Transverse colon (tissue), 4 donors: ENCODE results near the gene ATP9A. TPM values are rescaled to one million over a fixed set of nuclear protein-coding genes. Genes with fewer than 3 reads are reported as not detected.

Experiments
- DNase-seq: peaks from one replicate; pipeline ENCODE4 v3.0.0-alpha.2; 2019
- H3K27ac ChIP-seq, 4 donors: fragments of 200-600 bp; sonication (generic); 2 replicates each; pipeline ENCODE4 v1.5.1; 2016 to 2018; ENCODE audit warnings: inconsistent platforms in 4 of 4
- H3K27me3 ChIP-seq: fragments of 200-600 bp; sonication (generic); 2 replicates; pipeline ENCODE4 v1.5.1; 2017; ENCODE audit warnings: inconsistent platforms
- H3K36me3 ChIP-seq, 4 donors: fragments of 200-600 bp; sonication (generic); 2 replicates each; pipeline ENCODE4 v1.5.1; 2017 to 2019; ENCODE audit warnings: inconsistent platforms in 4 of 4
- H3K4me1 ChIP-seq, 4 donors: fragments of 200-600 bp; sonication (generic); 2 replicates each; pipeline ENCODE4 v1.5.1; 2017 to 2020; ENCODE audit warnings: inconsistent platforms in 4 of 4
- H3K4me3 ChIP-seq, 4 donors: fragments of 200-600 bp; sonication (generic); 1 replicate in 1 of 4; 2 replicates in 3 of 4; pipeline versions ENCODE4 v1.5.1 to v1.6.1; 2017 to 2019; ENCODE audit warnings: inconsistent platforms in 4 of 4
- H3K9me3 ChIP-seq, 2 donors: fragments of 200-600 bp; sonication (generic); 2 replicates each; pipeline ENCODE4 v1.5.1; 2017 to 2019; ENCODE audit warnings: inconsistent platforms in 2 of 2
- EP300 ChIP-seq: sonication (generic); formaldehyde crosslinking; IDR thresholded peaks from one replicate; pipeline ENCODE4 v1.6.1; 2017; ENCODE audit warnings: antibody characterized with exemption, low read depth
- POLR2A ChIP-seq: fragments of 450-650 bp; IDR thresholded peaks from one replicate; pipeline ENCODE4 v1.6.1; 2016; ENCODE audit warnings: antibody characterized with exemption, mild to moderate bottlenecking, moderate library complexity
- POLR2AphosphoS5 ChIP-seq, 3 donors: sonication (generic); formaldehyde crosslinking; IDR thresholded peaks; one replicate each; pipeline ENCODE4 v1.6.1; 2016; ENCODE audit warnings: antibody characterized with exemption in 3 of 3
- WGBS, 2 donors: methylation state at CpG; one replicate each; pipeline ENCODE4 v1.1.5; 2018; ENCODE audit warnings: low coverage in 1 of 2; 5-methylcytosine and 5-hydroxymethylcytosine counted together
- in situ Hi-C, 4 donors: fragments of 200-750 bp; cut with MboI; loops; one replicate each; pipeline versions ENCODE4 v1.15.0 to v1.15.1; 2017; ENCODE audit warnings: low sequenced_read_pairs in 3 of 4, low pct_ligation_motif_present in 1 of 4, low pct_unique_long_range_greater_than_20kb in 1 of 4
- intact Hi-C: fragments of 100-400 bp; cut with DNase I; formaldehyde crosslinking; loops from one replicate; pipeline ENCODE4 v1.15.1; 2023; ENCODE audit warnings: low total_unique reads
- total RNA-seq, 4 donors: library from RNA; depleted of rRNA; stranded (reverse); fragments of >200 nt; gene quantifications; one replicate each; pipeline ENCODE4 v1.1.0, GENCODE V29; 2016
- TF ChIP-seq, protein P1 (sequence below), 5 experiments: fragments of 200-600 bp in 3 of 5; fragments of 450-650 bp in 2 of 5; sonication (generic) in 3 of 5; IDR thresholded peaks; 1 replicate in 2 of 5; 2 replicates in 3 of 5; pipeline ENCODE4 v1.5.1; 2016 to 2017; ENCODE audit warnings: antibody characterized with exemption in 5 of 5, inconsistent platforms in 3 of 5, mild to moderate bottlenecking in 2 of 5, moderate library complexity in 1 of 5

The ATP9A gene
- total RNA-seq, 4 donors from 2014 or later, result 66.3 to 93.0 (median 78.9) TPM

- H3K4me1 ChIP-seq, result peaks cover 0 to 22% (median 8%) of the 10 kb centered on the region in 4 donors
- no peak for TF ChIP-seq POLR2A
- TF ChIP-seq EP300, result no peak
- TF ChIP-seq, protein P1, sequence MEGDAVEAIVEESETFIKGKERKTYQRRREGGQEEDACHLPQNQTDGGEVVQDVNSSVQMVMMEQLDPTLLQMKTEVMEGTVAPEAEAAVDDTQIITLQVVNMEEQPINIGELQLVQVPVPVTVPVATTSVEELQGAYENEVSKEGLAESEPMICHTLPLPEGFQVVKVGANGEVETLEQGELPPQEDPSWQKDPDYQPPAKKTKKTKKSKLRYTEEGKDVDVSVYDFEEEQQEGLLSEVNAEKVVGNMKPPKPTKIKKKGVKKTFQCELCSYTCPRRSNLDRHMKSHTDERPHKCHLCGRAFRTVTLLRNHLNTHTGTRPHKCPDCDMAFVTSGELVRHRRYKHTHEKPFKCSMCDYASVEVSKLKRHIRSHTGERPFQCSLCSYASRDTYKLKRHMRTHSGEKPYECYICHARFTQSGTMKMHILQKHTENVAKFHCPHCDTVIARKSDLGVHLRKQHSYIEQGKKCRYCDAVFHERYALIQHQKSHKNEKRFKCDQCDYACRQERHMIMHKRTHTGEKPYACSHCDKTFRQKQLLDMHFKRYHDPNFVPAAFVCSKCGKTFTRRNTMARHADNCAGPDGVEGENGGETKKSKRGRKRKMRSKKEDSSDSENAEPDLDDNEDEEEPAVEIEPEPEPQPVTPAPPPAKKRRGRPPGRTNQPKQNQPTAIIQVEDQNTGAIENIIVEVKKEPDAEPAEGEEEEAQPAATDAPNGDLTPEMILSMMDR (IDR thresholded peaks at IDR 0.05), result no peak
- no peak for TF ChIP-seq POLR2AphosphoS5 (IDR thresholded peaks at IDR 0.05)
- no peaks in the 10 kb centered on the region for H3K9me3 ChIP-seq
- intact Hi-C loops (no loop called here), in situ Hi-C loops (loop anchor here in 3 of 4 donors (25.0 kb wide), 3 partner anchors 158 to 642 kb away; no protein-coding TSS in a partner anchor)
- peak overlapping the region in 3 of 4 donors; percentile 76 to 79 (median 77) for H3K27ac ChIP-seq
- WGBS, 2 donors, result 67 to 69% methylated on average over 1 to 3 of the region's 3 CpGs
- DNase-seq, result no peak
- H3K4me3 ChIP-seq, result no peak overlapping the region
- H3K27me3 ChIP-seq, result no peaks in the 10 kb centered on the region
- no peaks in the 10 kb centered on the region for H3K36me3 ChIP-seq
These were observed 138.7 kb downstream of the ATP9A start for GRCh38 chr20:51629399-51630058.

- no peaks in the 10 kb centered on the region for H3K36me3 ChIP-seq
- no peaks in the 10 kb centered on the region for H3K27me3 ChIP-seq
- in situ Hi-C loops, result loop anchor here in 3 of 4 donors (25.0 kb wide), 3 partner anchors 159 to 641 kb away; no protein-coding TSS in a partner anchor
- no peak for DNase-seq
- TF ChIP-seq POLR2AphosphoS5 (IDR thresholded peaks at IDR 0.05), result no peak
- no peak for TF ChIP-seq POLR2A
- no peak for TF ChIP-seq EP300
- TF ChIP-seq, protein P1 (IDR thresholded peaks at IDR 0.05), result no peak
- peaks cover 0 to 22% (median 8%) of the 10 kb centered on the region in 4 donors for H3K4me1 ChIP-seq
- no peak overlapping the region for H3K4me3 ChIP-seq
- intact Hi-C loops, result no loop called here
- H3K9me3 ChIP-seq, result no peaks in the 10 kb centered on the region
- H3K27ac ChIP-seq, result no peak overlapping the region
- WGBS, 2 donors, result 45 to 56% methylated on average over 6 to 8 of the region's 8 CpGs
These were observed 139.4 kb downstream of the ATP9A start for GRCh38 chr20:51628533-51629398.

DNA sequence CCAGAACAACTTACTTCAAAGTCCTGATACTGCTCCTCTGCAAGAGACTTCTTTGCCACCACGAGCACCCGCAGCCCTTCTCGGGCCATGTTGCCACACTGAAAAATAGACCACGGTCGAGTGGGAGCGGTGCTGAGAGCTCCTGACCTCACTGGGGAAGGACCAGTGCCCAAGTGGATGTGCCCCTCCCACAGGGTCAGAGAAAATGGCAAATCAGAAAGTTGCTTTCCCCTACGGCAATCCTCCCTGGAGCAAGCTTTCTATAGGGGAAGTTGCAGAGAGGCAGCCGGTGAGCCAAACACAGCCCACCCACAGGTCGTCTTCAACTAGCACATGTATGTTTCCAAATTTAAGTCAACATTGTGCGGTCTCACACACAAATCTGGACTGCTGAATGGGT lies 140.6 kb downstream of the ATP9A start:
- intact Hi-C loops (no loop called here), in situ Hi-C loops (loop anchor here in 3 of 4 donors (25.0 kb wide), 3 partner anchors 160 to 640 kb away; no protein-coding TSS in a partner anchor)
- WGBS, 2 donors, result 87 to 93% methylated on average over 6 to 10 of the region's 10 CpGs
- no peak overlapping the region for H3K27ac ChIP-seq
- no peaks in the 10 kb centered on the region for H3K27me3 ChIP-seq
- H3K4me1 ChIP-seq, result peaks cover 0 to 22% (median 8%) of the 10 kb centered on the region in 4 donors
- TF ChIP-seq EP300 (no peak), POLR2AphosphoS5 (IDR thresholded peaks at IDR 0.05) (no peak), POLR2A (no peak)
- TF ChIP-seq, protein P1 (IDR thresholded peaks at IDR 0.05), result no peak
- no peak overlapping the region for H3K4me3 ChIP-seq
- no peaks in the 10 kb centered on the region for H3K9me3 ChIP-seq
- no peak for DNase-seq
- no peaks in the 10 kb centered on the region for H3K36me3 ChIP-seq

DNA sequence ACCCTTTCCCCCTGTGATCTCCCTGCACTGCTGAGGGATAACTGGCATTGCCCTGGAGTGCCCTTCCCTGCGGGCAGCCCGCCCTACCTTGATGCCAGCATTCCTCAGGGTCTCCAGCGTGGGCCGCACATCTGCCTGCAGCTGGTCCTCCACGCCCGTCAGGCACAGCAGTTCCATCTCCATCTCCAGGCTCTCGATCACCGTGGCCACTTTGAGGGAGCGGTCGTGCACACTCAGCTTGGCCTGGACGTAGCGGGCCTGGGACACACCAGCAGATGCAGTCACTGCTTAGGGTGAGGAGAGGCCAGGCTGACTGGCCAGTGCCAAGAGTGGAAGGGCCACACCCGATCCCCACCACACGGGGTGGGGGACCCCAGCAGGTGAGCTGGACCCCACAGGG lies 143.1 kb downstream of the ATP9A start:
- in situ Hi-C loops (loop anchor here in 3 of 4 donors (25.0 kb wide), 3 partner anchors 162 to 638 kb away; no protein-coding TSS in a partner anchor), intact Hi-C loops (no loop called here)
- TF ChIP-seq, protein P1 (IDR thresholded peaks at IDR 0.05), result no peak
- TF ChIP-seq POLR2A, result no peak
- TF ChIP-seq EP300, result no peak
- no peak for TF ChIP-seq POLR2AphosphoS5 (IDR thresholded peaks at IDR 0.05)

More for the DNA sequence above, 143.1 kb downstream of the ATP9A start:
- Histone ChIP-seq H3K9me3 (no peaks in the 10 kb centered on the region), H3K4me1 (peaks cover 0 to 1% (median 0%) of the 10 kb centered on the region in 4 donors), H3K27ac (no peak overlapping the region), H3K36me3 (no peaks in the 10 kb centered on the region), H3K27me3 (no peaks in the 10 kb centered on the region), H3K4me3 (no peak overlapping the region)
- 89% methylated on average over 14 of the region's 14 CpGs; no CpG with 5 or more reads in 1 of the 2 donors for WGBS, 2 donors
- DNase-seq, result no peak
